Fibroblast of gingiva (primary cell): Measurements from ENCODE around the gene RBM8A.

Experiments
- DNase-seq: peaks from one replicate; pipeline ENCODE4 v3.0.0-alpha.2; 2011; ENCODE audit warnings: low read depth

The RBM8A gene

DNA sequence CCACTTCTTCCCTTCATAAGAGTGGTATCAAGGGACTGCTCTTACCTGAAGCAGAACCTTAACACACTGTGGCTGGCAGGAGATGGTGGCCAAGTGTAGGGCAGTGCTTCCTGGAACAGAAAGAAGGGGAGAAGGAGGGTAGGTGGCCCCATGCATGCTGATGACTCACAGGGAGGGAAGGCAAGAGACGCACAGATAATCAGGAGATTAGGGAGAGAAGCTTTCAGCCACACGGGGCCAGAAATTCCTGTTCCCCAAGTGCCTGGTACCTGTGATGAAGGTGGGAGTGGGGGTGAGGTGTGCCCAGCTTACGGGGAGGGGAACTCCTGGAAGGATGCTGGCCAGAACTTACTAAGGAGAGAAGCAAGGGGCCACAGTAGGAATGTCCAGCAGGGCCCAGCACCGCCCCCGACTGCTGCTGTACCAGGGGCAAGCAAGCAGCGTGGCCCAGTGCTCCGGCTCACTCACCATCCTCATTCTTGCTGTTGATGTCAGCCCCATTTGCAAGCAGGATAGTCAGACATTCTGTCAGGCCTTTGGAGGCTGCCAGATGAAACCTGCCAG is 49.3 kb downstream of the RBM8A start:
- no peak for DNase-seq

DNA sequence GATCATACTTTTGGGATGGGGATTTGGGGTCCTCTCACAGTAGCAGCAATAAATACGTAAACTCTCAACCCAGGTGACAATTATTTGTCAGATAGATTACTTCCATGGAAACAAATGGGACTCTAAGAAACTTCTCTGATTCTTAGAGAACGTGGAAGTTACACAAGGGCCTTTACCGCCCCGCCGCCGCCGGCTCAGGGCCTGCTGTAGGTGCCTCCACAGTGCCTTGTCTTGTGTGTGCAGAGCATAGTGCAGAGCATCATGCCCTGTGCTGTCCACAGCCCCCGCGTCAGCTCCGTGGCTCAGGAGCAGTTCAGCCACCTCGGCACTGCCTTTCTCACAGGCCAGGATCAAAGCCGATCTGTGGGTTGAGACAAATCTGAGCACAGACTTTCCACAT is 52.6 kb downstream of the RBM8A start:
- no peak for DNase-seq

DNA sequence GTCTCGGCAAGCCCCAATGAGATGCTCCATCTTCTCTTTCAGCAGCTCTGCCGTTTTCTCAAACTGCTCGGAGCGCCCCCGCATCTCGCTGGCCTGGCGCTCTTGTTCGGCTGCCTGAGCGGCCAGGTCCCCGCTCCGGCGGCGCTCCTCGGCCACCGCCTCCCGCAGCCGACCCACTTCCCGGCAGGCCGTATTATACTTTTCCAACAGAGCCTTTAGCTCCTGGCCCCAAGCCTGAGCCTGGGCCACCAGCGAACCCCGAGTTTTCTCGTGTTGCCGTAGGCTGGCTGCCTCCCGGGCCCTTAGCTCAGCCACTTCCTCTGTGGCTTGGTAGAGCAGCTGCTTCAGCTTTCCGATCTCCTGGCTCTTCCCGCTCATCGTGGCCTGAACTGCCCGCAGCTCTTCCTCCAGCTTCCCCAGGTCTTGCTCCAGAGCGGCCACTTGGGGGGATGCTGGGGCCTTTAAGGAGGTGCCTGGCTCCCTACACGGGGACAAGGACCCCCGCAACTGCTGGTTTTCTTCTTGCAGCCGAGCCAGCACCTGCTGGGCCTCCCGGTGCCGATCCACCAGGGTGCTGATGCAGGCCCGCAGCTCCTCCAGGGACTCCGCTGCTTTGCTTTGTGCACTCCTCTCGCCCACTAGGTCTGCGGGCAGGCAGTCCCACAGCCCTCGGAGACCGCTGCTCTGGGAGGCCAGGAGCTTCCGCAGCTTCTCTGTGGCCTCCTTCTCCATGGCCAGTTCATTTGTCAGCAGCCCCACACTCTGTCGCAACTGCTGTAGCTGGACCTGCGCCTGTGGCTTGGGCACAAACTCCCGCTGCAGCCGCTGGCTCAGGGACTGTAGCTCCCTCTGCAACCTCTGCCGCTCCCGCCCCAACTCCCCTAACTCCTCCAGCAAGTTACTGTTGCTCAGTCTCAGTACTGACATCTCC is 55.0 kb downstream of the RBM8A start:
- DNase-seq: peak; percentile 71
